Osteoblast (primary cell): Measurements from ENCODE around the gene DDX10. TPM values are rescaled to one million over a fixed set of nuclear protein-coding genes. Genes with fewer than 3 reads are reported as not detected.
A peak's percentile ranks its signal among the peaks of the same experiment; 100 is the strongest.

Source experiments
- DNase-seq: peaks from one replicate; pipeline ENCODE4 v3.0.0; 2011; ENCODE audit warnings: low spot score, mixed read lengths; ENCODE audit not compliant: insufficient read length; ENCODE audit errors: missing footprints
- H2AFZ ChIP-seq: 2 replicates; pipeline ENCODE4 v1.6.0; 2011; ENCODE audit warnings: mild to moderate bottlenecking, low read length
- H3K27ac ChIP-seq: 2 replicates; pipeline ENCODE4 v1.5.1; 2011; ENCODE audit warnings: mild to moderate bottlenecking, low read depth, low read length, moderate library complexity
- H3K27me3 ChIP-seq: 2 replicates; pipeline ENCODE4 v1.6.0; 2012; ENCODE audit warnings: mild to moderate bottlenecking, control low read depth, inconsistent platforms, low read length, moderate library complexity; ENCODE audit not compliant: insufficient read depth
- H3K36me3 ChIP-seq: 2 replicates; pipeline ENCODE4 v1.5.1; 2011; ENCODE audit warnings: mild to moderate bottlenecking, low read length, control low read depth, moderate library complexity; ENCODE audit not compliant: insufficient read depth
- H3K4me1 ChIP-seq: 2 replicates; pipeline ENCODE4 v1.5.1; 2011; ENCODE audit warnings: mild to moderate bottlenecking, low read length, control low read depth, moderate library complexity; ENCODE audit not compliant: insufficient read depth
- H3K4me2 ChIP-seq: 2 replicates; pipeline ENCODE4 v1.6.0; 2011; ENCODE audit warnings: mild to moderate bottlenecking, low read length; ENCODE audit not compliant: insufficient read depth
- H3K4me3 ChIP-seq: fragments of 200-600 bp; sonication (generic); 3 replicates; pipeline ENCODE4 v1.5.1; 2012; ENCODE audit warnings: mild to moderate bottlenecking, low read length, inconsistent platforms; ENCODE audit not compliant: insufficient read depth
- H3K79me2 ChIP-seq: 2 replicates; pipeline ENCODE4 v1.6.0; 2012; ENCODE audit warnings: mild to moderate bottlenecking, low read length, control low read depth, inconsistent platforms; ENCODE audit not compliant: insufficient read depth
- H3K9me3 ChIP-seq: 2 replicates; pipeline ENCODE4 v1.5.1; 2011; ENCODE audit warnings: low read depth, low read length, control low read depth
- H4K20me1 ChIP-seq: 2 replicates; pipeline ENCODE4 v1.6.0; 2012; ENCODE audit warnings: mild to moderate bottlenecking, low read length, control low read depth; ENCODE audit not compliant: insufficient read depth
- total RNA-seq: library from RNA; depleted of rRNA; stranded (reverse); fragments of >200 nt; gene quantifications from 2 replicates; pipeline ENCODE4 v1.2.3, GENCODE V29; 2012
- TF ChIP-seq, protein P1 (sequence below): IDR thresholded peaks from 2 replicates; pipeline ENCODE4 v1.5.1; 2011; ENCODE audit warnings: mild to moderate bottlenecking, low read depth, low read length, moderate library complexity; ENCODE audit errors: extremely low read depth

Gene DDX10
- total RNA-seq, 1 donor = 16.6 TPM

DNA sequence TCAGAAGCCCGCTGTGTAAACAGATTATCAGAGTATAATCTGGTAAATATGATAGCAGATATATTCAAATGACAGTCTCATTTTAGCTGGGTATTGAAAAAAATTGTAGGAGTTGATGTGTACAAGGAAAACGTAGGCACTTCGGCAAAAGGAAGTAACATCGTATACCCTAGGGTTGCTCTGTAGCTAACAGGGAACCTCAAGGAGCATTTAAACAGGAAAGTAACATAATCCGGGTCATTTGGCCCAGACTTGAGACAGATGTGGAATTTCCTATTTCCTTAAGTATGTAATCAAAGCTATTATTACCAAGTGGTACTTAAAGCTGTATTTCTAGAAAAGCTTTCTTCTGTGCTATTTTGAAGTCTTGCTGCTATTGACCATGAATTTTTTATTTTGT is 215.6 kb downstream of the DDX10 start:
- TF ChIP-seq, protein P1, sequence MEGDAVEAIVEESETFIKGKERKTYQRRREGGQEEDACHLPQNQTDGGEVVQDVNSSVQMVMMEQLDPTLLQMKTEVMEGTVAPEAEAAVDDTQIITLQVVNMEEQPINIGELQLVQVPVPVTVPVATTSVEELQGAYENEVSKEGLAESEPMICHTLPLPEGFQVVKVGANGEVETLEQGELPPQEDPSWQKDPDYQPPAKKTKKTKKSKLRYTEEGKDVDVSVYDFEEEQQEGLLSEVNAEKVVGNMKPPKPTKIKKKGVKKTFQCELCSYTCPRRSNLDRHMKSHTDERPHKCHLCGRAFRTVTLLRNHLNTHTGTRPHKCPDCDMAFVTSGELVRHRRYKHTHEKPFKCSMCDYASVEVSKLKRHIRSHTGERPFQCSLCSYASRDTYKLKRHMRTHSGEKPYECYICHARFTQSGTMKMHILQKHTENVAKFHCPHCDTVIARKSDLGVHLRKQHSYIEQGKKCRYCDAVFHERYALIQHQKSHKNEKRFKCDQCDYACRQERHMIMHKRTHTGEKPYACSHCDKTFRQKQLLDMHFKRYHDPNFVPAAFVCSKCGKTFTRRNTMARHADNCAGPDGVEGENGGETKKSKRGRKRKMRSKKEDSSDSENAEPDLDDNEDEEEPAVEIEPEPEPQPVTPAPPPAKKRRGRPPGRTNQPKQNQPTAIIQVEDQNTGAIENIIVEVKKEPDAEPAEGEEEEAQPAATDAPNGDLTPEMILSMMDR = no peak
- Histone ChIP-seq H3K4me1 (no peaks in the 10 kb centered on the region), H4K20me1 (no peaks in the 10 kb centered on the region), H3K4me2 (no peak overlapping the region), H2AFZ (no peak overlapping the region), H3K27ac (no peak overlapping the region), H3K79me2 (no peaks in the 10 kb centered on the region), H3K4me3 (no peak overlapping the region), H3K36me3 (no peaks in the 10 kb centered on the region), H3K27me3 (no peaks in the 10 kb centered on the region), H3K9me3 (no peaks in the 10 kb centered on the region)
- DNase-seq = no peak

DNA sequence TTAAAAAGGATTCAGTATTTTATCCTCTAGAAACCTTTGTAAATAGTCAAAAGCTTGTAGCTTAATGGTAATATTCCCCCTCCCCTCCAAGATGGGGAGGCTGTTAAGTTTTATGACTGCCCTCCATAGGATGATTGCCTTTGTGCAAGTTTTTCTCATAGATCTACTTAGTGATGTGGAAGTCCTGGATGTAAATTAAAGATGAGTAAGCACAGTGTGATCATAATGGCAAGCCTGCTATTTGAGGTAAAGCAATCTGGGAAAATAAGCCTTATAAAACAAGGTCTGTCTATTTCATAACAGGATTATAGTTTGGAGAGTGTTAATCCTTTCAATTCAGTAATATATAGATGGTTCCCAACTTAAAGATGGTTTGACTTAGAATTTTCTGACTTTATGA is 216.3 kb downstream of the DDX10 start:
- H2AFZ ChIP-seq = no peak overlapping the region
- no peak overlapping the region for H3K4me2 ChIP-seq
- no peak for DNase-seq
- H3K36me3 ChIP-seq = no peaks in the 10 kb centered on the region
- no peaks in the 10 kb centered on the region for H4K20me1 ChIP-seq
- no peaks in the 10 kb centered on the region for H3K27me3 ChIP-seq
- no peak overlapping the region for H3K27ac ChIP-seq
- no peaks in the 10 kb centered on the region for H3K9me3 ChIP-seq
- H3K4me1 ChIP-seq = peaks cover 4% of the 10 kb centered on the region
- TF ChIP-seq, protein P1 = no peak
- H3K4me3 ChIP-seq = no peak overlapping the region
- no peaks in the 10 kb centered on the region for H3K79me2 ChIP-seq

DNA sequence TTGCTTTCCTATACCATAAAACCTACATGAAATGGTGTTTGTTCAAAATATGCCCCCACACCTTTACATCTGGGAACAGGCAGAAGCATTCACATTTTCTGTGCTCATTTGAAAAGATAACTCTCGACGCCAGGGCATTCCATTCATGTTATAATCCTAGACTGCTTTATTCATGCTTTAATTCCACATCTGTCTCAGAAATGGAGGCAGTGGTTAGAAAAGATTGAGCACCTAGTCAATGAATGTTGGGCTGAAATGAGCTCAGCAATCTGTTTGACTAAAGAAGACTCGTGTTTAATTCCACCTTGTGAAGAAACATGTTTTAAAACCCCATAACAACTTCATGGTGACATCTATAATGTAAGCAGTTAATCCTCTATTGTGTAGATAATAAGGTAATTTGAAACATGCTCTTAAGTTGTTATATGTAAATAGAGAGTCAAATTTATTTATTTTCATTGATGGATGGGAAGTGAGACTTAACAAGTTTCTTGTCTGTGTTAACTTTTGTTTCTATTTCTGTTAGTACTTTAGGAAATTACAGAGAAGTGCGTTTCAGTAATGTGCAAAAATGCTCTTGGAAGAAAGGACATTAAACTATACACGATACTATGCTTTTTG is 217.5 kb downstream of the DDX10 start:
- H3K79me2 ChIP-seq = no peaks in the 10 kb centered on the region
- H3K36me3 ChIP-seq = no peaks in the 10 kb centered on the region
- no peaks in the 10 kb centered on the region for H4K20me1 ChIP-seq
- H3K4me2 ChIP-seq = no peak overlapping the region
- no peaks in the 10 kb centered on the region for H3K9me3 ChIP-seq
- H3K4me3 ChIP-seq = no peak overlapping the region
- no peak overlapping the region for H2AFZ ChIP-seq
- TF ChIP-seq, protein P1 = no peak
- DNase-seq = no peak
- no peaks in the 10 kb centered on the region for H3K27me3 ChIP-seq
- no peak overlapping the region for H3K27ac ChIP-seq
- H3K4me1 ChIP-seq = peaks cover 16% of the 10 kb centered on the region

DNA sequence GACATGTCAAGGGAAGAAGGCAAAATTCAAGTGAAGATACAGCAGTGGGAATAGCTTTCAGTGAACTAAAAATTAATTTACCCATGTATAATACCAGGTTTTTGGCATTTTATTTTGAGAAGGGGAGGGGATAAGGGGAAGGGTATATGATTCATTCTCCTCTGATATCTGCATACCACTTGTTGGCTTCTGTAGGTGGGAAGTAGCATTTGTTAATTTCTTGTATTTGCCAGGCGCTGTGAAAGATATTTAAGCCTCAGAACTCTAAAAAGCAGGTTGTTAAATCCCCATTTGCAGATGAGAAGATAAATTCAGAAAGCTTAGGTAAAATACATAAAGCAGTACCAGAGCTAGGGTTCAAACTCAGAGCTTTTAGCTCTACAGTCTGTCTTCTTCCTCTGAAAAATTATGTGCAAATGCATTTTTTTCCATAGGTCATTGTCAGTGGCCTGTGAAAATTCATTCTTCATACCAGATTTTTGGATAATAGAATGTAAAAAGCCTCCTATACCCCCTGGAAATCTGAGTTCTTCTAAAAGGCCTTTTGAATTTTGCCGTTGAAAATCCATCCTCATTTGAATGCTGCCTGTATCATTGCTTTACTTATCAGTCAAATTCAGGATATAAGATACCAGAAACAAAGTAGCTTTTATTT is 221.3 kb downstream of the DDX10 start:
- H3K4me1 ChIP-seq = peaks cover 25% of the 10 kb centered on the region
- H3K27ac ChIP-seq = peak overlapping the region; percentile 84
- no peak overlapping the region for H2AFZ ChIP-seq
- no peaks in the 10 kb centered on the region for H3K9me3 ChIP-seq
- H3K4me3 ChIP-seq = no peak overlapping the region
- TF ChIP-seq, protein P1 = no peak
- no peaks in the 10 kb centered on the region for H3K36me3 ChIP-seq
- no peak for DNase-seq
- no peaks in the 10 kb centered on the region for H4K20me1 ChIP-seq
- no peaks in the 10 kb centered on the region for H3K79me2 ChIP-seq
- no peak overlapping the region for H3K4me2 ChIP-seq
- no peaks in the 10 kb centered on the region for H3K27me3 ChIP-seq
